Calu3 (cell line): Measurements from ENCODE around the gene IDH2. TPM values are rescaled to one million over a fixed set of nuclear protein-coding genes. Genes with fewer than 3 reads are reported as not detected.

Experiments
- BruUV-seq: library from RNA; stranded (reverse); fragments of 400-500 nt; replicated peaks from 2 replicates; lab custom pipeline; 2021; lab: Mats Ljungman, UMichigan
- CTCF ChIA-PET: fragments of 300-600 bp; sonication (Branson Sonifier 250); formaldehyde crosslinking; loops from one replicate; lab custom pipeline; 2022; ENCODE audit warnings: antibody characterized with exemption; lab: Charles Lee
- DNase-seq: peaks from one replicate; pipeline ENCODE4 v3.0.0; 2022
- H3K27ac Mint-ChIP-seq: one replicate; pipeline ENCODE4 v1.8.0; 2022; ENCODE audit warnings: mixed read lengths; ENCODE audit not compliant: unreplicated experiment
- H3K27me3 Mint-ChIP-seq: one replicate; pipeline ENCODE4 v1.8.0; 2022; ENCODE audit warnings: mixed read lengths; ENCODE audit not compliant: unreplicated experiment
- H3K36me3 Mint-ChIP-seq: one replicate; pipeline ENCODE4 v1.8.0; 2022; ENCODE audit warnings: mild to moderate bottlenecking, moderate library complexity, mixed read lengths; ENCODE audit not compliant: insufficient read depth, unreplicated experiment
- H3K4me1 Mint-ChIP-seq: one replicate; pipeline ENCODE4 v1.8.0; 2022; ENCODE audit warnings: mild to moderate bottlenecking, low read depth, mixed read lengths; ENCODE audit not compliant: unreplicated experiment
- H3K4me3 Mint-ChIP-seq: one replicate; pipeline ENCODE4 v1.8.0; 2022; ENCODE audit warnings: mild to moderate bottlenecking, low read depth, moderate library complexity, mixed read lengths; ENCODE audit not compliant: unreplicated experiment
- H3K9me3 Mint-ChIP-seq: one replicate; pipeline ENCODE4 v1.8.0; 2022; ENCODE audit warnings: low read depth, mixed read lengths; ENCODE audit not compliant: unreplicated experiment
- intact Hi-C: fragments of 100-400 bp; cut with micrococcal nuclease; formaldehyde crosslinking; loops from one replicate; pipeline ENCODE4 v1.10.0; 2022; ENCODE audit not compliant: unreplicated experiment
- total RNA-seq: library from RNA; stranded (reverse); gene quantifications from 2 replicates; pipeline ENCODE4 v1.2.3, GENCODE V29; 2022
- TF ChIP-seq, protein P1 (sequence below): fragments of 200-600 bp; IDR thresholded peaks from one replicate; pipeline ENCODE4 v1.8.0; 2022; ENCODE audit warnings: antibody characterized with exemption; ENCODE audit not compliant: unreplicated experiment

Gene IDH2
- total RNA-seq, 1 experiment from 2014 or later: 108 TPM

DNA sequence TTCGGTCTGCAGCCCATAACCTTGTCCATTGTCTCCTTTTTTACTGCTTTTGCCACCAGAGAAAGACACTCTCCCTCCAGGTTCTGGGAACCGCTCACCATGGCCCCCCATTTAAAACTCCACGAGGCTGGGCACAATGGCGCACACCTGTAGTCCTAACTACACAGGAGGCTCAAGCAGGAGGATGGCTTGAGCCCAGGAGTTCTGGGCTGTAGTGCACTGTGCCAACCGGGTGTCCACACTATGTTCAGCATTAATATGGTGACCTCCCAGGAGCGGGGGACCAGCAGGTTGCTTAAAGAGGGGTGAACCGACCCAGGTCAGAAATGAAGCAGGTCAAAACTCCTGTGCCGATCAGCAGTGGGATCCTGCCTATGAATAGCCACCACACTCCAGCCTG, 28.0 kb upstream of the IDH2 start:
- no peaks in the 10 kb centered on the region for H3K9me3 Mint-ChIP-seq
- H3K4me1 Mint-ChIP-seq: no peaks in the 10 kb centered on the region
- intact Hi-C loops: no loop called here
- no peaks in the 10 kb centered on the region for H3K36me3 Mint-ChIP-seq
- TF ChIP-seq, protein P1, sequence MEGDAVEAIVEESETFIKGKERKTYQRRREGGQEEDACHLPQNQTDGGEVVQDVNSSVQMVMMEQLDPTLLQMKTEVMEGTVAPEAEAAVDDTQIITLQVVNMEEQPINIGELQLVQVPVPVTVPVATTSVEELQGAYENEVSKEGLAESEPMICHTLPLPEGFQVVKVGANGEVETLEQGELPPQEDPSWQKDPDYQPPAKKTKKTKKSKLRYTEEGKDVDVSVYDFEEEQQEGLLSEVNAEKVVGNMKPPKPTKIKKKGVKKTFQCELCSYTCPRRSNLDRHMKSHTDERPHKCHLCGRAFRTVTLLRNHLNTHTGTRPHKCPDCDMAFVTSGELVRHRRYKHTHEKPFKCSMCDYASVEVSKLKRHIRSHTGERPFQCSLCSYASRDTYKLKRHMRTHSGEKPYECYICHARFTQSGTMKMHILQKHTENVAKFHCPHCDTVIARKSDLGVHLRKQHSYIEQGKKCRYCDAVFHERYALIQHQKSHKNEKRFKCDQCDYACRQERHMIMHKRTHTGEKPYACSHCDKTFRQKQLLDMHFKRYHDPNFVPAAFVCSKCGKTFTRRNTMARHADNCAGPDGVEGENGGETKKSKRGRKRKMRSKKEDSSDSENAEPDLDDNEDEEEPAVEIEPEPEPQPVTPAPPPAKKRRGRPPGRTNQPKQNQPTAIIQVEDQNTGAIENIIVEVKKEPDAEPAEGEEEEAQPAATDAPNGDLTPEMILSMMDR: no peak
- no peak for DNase-seq
- CTCF ChIA-PET: no interaction called here
- BruUV-seq: no TSS peak
- no peak overlapping the region for H3K27ac Mint-ChIP-seq
- no peak overlapping the region for H3K4me3 Mint-ChIP-seq
- H3K27me3 Mint-ChIP-seq: peaks cover 25% of the 10 kb centered on the region

- Mint-ChIP-seq H3K36me3 (no peaks in the 10 kb centered on the region), H3K4me3 (no peak overlapping the region), H3K27me3 (peaks cover 25% of the 10 kb centered on the region), H3K4me1 (no peaks in the 10 kb centered on the region), H3K27ac (no peak overlapping the region), H3K9me3 (no peaks in the 10 kb centered on the region)
- CTCF ChIA-PET: interaction anchor here (0.5 kb wide), 1 partner anchor 18 kb away, joined by 3 read pairs; no protein-coding TSS in a partner anchor
- BruUV-seq: no TSS peak
- DNase-seq: peak; percentile 19
- intact Hi-C loops: no loop called here
- TF ChIP-seq, protein P1: no peak
Measured at GRCh38 chr15:90126596-90127435, 24.5 kb upstream of the IDH2 start.

GRCh38 chr15:90126022-90126421, 23.8 kb upstream of the IDH2 start:
- TF ChIP-seq, protein P1: no peak
- H3K27ac Mint-ChIP-seq: no peak overlapping the region

GRCh38 chr15:90124507-90124906, 22.2 kb upstream of the IDH2 start:
- Mint-ChIP-seq H3K9me3 (no peaks in the 10 kb centered on the region), H3K27me3 (peaks cover 18% of the 10 kb centered on the region), H3K4me3 (no peak overlapping the region), H3K4me1 (no peaks in the 10 kb centered on the region), H3K36me3 (no peaks in the 10 kb centered on the region), H3K27ac (no peak overlapping the region)
- intact Hi-C loops: no loop called here
- TF ChIP-seq, protein P1: no peak
- CTCF ChIA-PET: no interaction called here
- no TSS peak for BruUV-seq
- no peak for DNase-seq

More at GRCh38 chr15:90126022-90126421, 23.8 kb upstream of the IDH2 start:
- no TSS peak for BruUV-seq
- H3K27me3 Mint-ChIP-seq: peaks cover 25% of the 10 kb centered on the region
- H3K4me1 Mint-ChIP-seq: no peaks in the 10 kb centered on the region
- CTCF ChIA-PET: no interaction called here
- no peak overlapping the region for H3K4me3 Mint-ChIP-seq
- no peaks in the 10 kb centered on the region for H3K9me3 Mint-ChIP-seq
- DNase-seq: no peak
- H3K36me3 Mint-ChIP-seq: no peaks in the 10 kb centered on the region
- intact Hi-C loops: no loop called here
